B cell (primary cell): Measurements from ENCODE around the gene CPA4. TPM values are rescaled to one million over a fixed set of nuclear protein-coding genes. Genes with fewer than 3 reads are reported as not detected.

Source experiments
- ATAC-seq: fragments of 200-7000 bp; cut with Tn5 transposase; one replicate; pipeline ENCODE4 v1.10.0; 2021; ENCODE audit warnings: low read depth, mild to moderate bottlenecking, moderate number of reproducible peaks, moderate library complexity
- CTCF ChIA-PET: fragments of 350-600 bp; sonication (Branson Sonifier 250); formaldehyde crosslinking; loops from one replicate; lab custom pipeline; 2021; ENCODE audit warnings: antibody characterized with exemption, inconsistent platforms; lab: Charles Lee
- POLR2A ChIA-PET: fragments of 350-600 bp; sonication (Branson Sonifier 250); formaldehyde crosslinking; loops from one replicate; lab custom pipeline; 2021; ENCODE audit warnings: antibody characterized with exemption; lab: Charles Lee
- DNase-seq: peaks from one replicate; pipeline ENCODE4 v3.0.0; 2013
- H2AFZ ChIP-seq: 2 replicates; pipeline ENCODE4 v1.6.1; 2012; ENCODE audit warnings: mild to moderate bottlenecking, low read depth, low read length; ENCODE audit not compliant: insufficient read depth, poor library complexity, severe bottlenecking
- H3K27ac ChIP-seq, 2 donors: 1 replicate in 1 of 2; 2 replicates in 1 of 2; pipeline ENCODE4 v1.5.1; 2012 to 2013; ENCODE audit warnings: low read length in 2 of 2, mild to moderate bottlenecking in 2 of 2, moderate library complexity in 1 of 2
- H3K27me3 ChIP-seq, 4 experiments: fragments of 200-600 bp in 1 of 4; sonication (generic) in 1 of 4; replicated peaks in 1 of 4; 1 replicate in 2 of 4; 2 replicates in 2 of 4; pipeline versions ENCODE4 v1.6.1 to v1.7.0; 2013 to 2016; ENCODE audit warnings: low read length in 3 of 4, mild to moderate bottlenecking in 2 of 4, mixed read lengths in 1 of 4, moderate library complexity in 1 of 4; ENCODE audit not compliant: insufficient read depth in 4 of 4, control insufficient read depth in 3 of 4; ENCODE audit errors: control extremely low read depth in 1 of 4
- H3K36me3 ChIP-seq, 2 experiments: replicated peaks in 1 of 2; 1 replicate in 1 of 2; 2 replicates in 1 of 2; pipeline versions ENCODE4 v1.6.1 to v1.7.1; 2013; ENCODE audit warnings: low read length in 1 of 2; ENCODE audit not compliant: insufficient read depth in 2 of 2, control insufficient read depth in 1 of 2; ENCODE audit errors: control extremely low read depth in 1 of 2, extremely low read depth in 1 of 2
- H3K4me1 ChIP-seq, 2 donors: fragments of 200-600 bp in 1 of 2; sonication (generic) in 1 of 2; 1 replicate in 1 of 2; 2 replicates in 1 of 2; pipeline versions ENCODE4 v1.5.1 to v1.6.1; 2013 to 2017; ENCODE audit warnings: low read length in 2 of 2; ENCODE audit not compliant: control insufficient read depth in 2 of 2, insufficient read depth in 2 of 2
- H3K4me2 ChIP-seq: replicated peaks from 2 replicates; pipeline ENCODE3; 2012; ENCODE audit warnings: mild to moderate bottlenecking, low read depth, low read length; ENCODE audit not compliant: poor library complexity, severe bottlenecking
- H3K4me3 ChIP-seq, 5 experiments: fragments of 200-600 bp in 1 of 5; sonication (generic) in 1 of 5; 1 replicate in 3 of 5; 2 replicates in 2 of 5; pipeline versions ENCODE4 v1.5.1 to v1.7.0; 2011 to 2016; ENCODE audit warnings: low read length in 4 of 5, mild to moderate bottlenecking in 4 of 5, low read depth in 2 of 5, control low read depth in 1 of 5, moderate library complexity in 1 of 5; ENCODE audit not compliant: insufficient read depth in 1 of 5; ENCODE audit errors: control extremely low read depth in 1 of 5, extremely low read depth in 1 of 5
- H3K79me2 ChIP-seq: fragments of 200-600 bp; sonication (generic); one replicate; pipeline ENCODE4 v1.6.0; 2016; ENCODE audit warnings: low read length; ENCODE audit not compliant: control insufficient read depth, insufficient read depth
- H3K9ac ChIP-seq: fragments of 200-600 bp; sonication (generic); 2 replicates; pipeline ENCODE4 v1.6.1; 2017; ENCODE audit warnings: mild to moderate bottlenecking, low read length, moderate library complexity
- H3K9me3 ChIP-seq, 3 donors: one replicate each; pipeline versions ENCODE4 v1.6.1 to v1.7.1; 2013; ENCODE audit warnings: low read length in 2 of 3; ENCODE audit not compliant: control insufficient read depth in 2 of 3, insufficient read depth in 1 of 3; ENCODE audit errors: control extremely low read depth in 1 of 3
- H4K20me1 ChIP-seq: 2 replicates; pipeline ENCODE4 v1.6.0; 2012; ENCODE audit warnings: mild to moderate bottlenecking, low read length; ENCODE audit not compliant: insufficient read depth, control insufficient read depth, poor library complexity, severe bottlenecking
- H3K27ac Mint-ChIP-seq: one replicate; pipeline ENCODE4 v1.8.0; 2021; ENCODE audit warnings: mixed read lengths
- H3K27me3 Mint-ChIP-seq: one replicate; pipeline ENCODE4 v1.8.0; 2021; ENCODE audit warnings: mixed read lengths
- H3K4me1 Mint-ChIP-seq: one replicate; pipeline ENCODE4 v1.8.0; 2021; ENCODE audit warnings: mixed read lengths
- H3K4me3 Mint-ChIP-seq: one replicate; pipeline ENCODE4 v1.8.0; 2021; ENCODE audit warnings: mixed read lengths
- H3K9me3 Mint-ChIP-seq: one replicate; pipeline ENCODE4 v1.8.0; 2022; ENCODE audit warnings: mixed read lengths; ENCODE audit not compliant: insufficient read depth
- CTCF ChIP-seq: fragments of 200-600 bp; IDR thresholded peaks from one replicate; pipeline ENCODE4 v1.8.0; 2022; ENCODE audit warnings: antibody characterized with exemption, mild to moderate bottlenecking
- EZH2 ChIP-seq: IDR thresholded peaks from 2 replicates; pipeline ENCODE4 v1.6.1; 2012; ENCODE audit warnings: borderline replicate concordance, low read depth, mild to moderate bottlenecking, moderate library complexity, low read length; ENCODE audit not compliant: insufficient read depth, poor library complexity, severe bottlenecking
- WGBS: methylation state at CpG from one replicate; pipeline ENCODE4 v1.1.5; 2013; ENCODE audit warnings: missing lambda C conversion rate; ENCODE audit not compliant: insufficient coverage; 5-methylcytosine and 5-hydroxymethylcytosine counted together
- intact Hi-C: fragments of 100-400 bp; cut with micrococcal nuclease; formaldehyde crosslinking; loops from one replicate; pipeline ENCODE4 v1.10.0; 2022
- polyA plus RNA-seq: library from polyadenylated mRNA; depleted of rRNA; stranded (reverse); fragments of >200 nt; gene quantifications from 2 replicates; pipeline ENCODE4 v1.2.3, GENCODE V29; 2012
- total RNA-seq, 2 donors: library from RNA; stranded (reverse); fragments of 120-200 nt in 1 of 2; gene quantifications; 1 replicate in 1 of 2; 2 replicates in 1 of 2; pipeline versions ENCODE4 v1.2.3 to v1.2.4, GENCODE V29; 2013 to 2022

Gene CPA4
- total and polyA plus RNA-seq, 2 donors (not counting 1 experiment from before 2014, with no cell fraction given): not detected

GRCh38 chr7:130301501-130302020 lies 8.6 kb downstream of the CPA4 start:
- no peak overlapping the region for H3K9ac ChIP-seq
- 95% methylated on average over 3 of the region's 8 CpGs for WGBS
- H2AFZ ChIP-seq: no peak overlapping the region
- ChIA-PET CTCF (no interaction called here), POLR2A (no interaction called here)
- no peaks in the 10 kb centered on the region for H3K9me3 ChIP-seq
- H3K27me3 ChIP-seq: peaks cover 0 to 4% (median 1%) of the 10 kb centered on the region in 4 experiments
- Mint-ChIP-seq H3K27ac (no peak overlapping the region), H3K9me3 (no peaks in the 10 kb centered on the region), H3K4me3 (no peak overlapping the region), H3K4me1 (no peaks in the 10 kb centered on the region), H3K27me3 (peaks cover 20% of the 10 kb centered on the region)
- no peaks in the 10 kb centered on the region for H3K4me1 ChIP-seq
- no peak overlapping the region for H3K4me3 ChIP-seq
- H3K4me2 ChIP-seq: no peak overlapping the region
- no peaks in the 10 kb centered on the region for H3K79me2 ChIP-seq
- DNase-seq (no peak), ATAC-seq (no peak)
- no peaks in the 10 kb centered on the region for H3K36me3 ChIP-seq
- intact Hi-C loops: no loop called here
- TF ChIP-seq EZH2: no peak
- TF ChIP-seq CTCF: no peak
- H4K20me1 ChIP-seq: no peaks in the 10 kb centered on the region
- H3K27ac ChIP-seq: no peak overlapping the region

GRCh38 chr7:130302649-130303048 lies 9.7 kb downstream of the CPA4 start:
- H3K4me1 Mint-ChIP-seq: no peaks in the 10 kb centered on the region
- no peak overlapping the region for H3K4me2 ChIP-seq
- ChIA-PET POLR2A (no interaction called here), CTCF (no interaction called here)
- intact Hi-C loops: no loop called here
- no peak overlapping the region for H3K4me3 Mint-ChIP-seq
- H3K27me3 ChIP-seq: peaks cover 0 to 4% (median 1%) of the 10 kb centered on the region in 4 experiments
- H4K20me1 ChIP-seq: no peaks in the 10 kb centered on the region
- H3K27ac ChIP-seq: no peak overlapping the region
- H3K27me3 Mint-ChIP-seq: peaks cover 20% of the 10 kb centered on the region
- no peak for ATAC-seq
- no peak overlapping the region for H3K27ac Mint-ChIP-seq
- no peak overlapping the region for H3K4me3 ChIP-seq
- H3K9ac ChIP-seq: no peak overlapping the region
- no peaks in the 10 kb centered on the region for H3K4me1 ChIP-seq
- DNase-seq: no peak
- no peaks in the 10 kb centered on the region for H3K79me2 ChIP-seq
- no peak overlapping the region for H2AFZ ChIP-seq
- no peak for TF ChIP-seq CTCF
- no peak for TF ChIP-seq EZH2
- H3K9me3 Mint-ChIP-seq: no peaks in the 10 kb centered on the region
- H3K9me3 ChIP-seq: no peaks in the 10 kb centered on the region
- H3K36me3 ChIP-seq: no peaks in the 10 kb centered on the region
